GM23338 (cell line): Measurements from ENCODE around the gene TSHZ2. TPM values are rescaled to one million over a fixed set of nuclear protein-coding genes. Genes with fewer than 3 reads are reported as not detected.

Source experiments
- EZH2 ChIP-seq: fragments of 200-600 bp; sonication (generic); IDR thresholded peaks from one replicate; pipeline ENCODE4 v1.8.0; 2017; ENCODE audit warnings: antibody characterized with exemption, mild to moderate bottlenecking, low read depth; ENCODE audit not compliant: unreplicated experiment
- EZH2phosphoT487 ChIP-seq: fragments of 200-600 bp; sonication (generic); IDR thresholded peaks from one replicate; pipeline ENCODE4 v1.8.1; 2018; ENCODE audit warnings: antibody characterized with exemption; ENCODE audit not compliant: unreplicated experiment
- POLR2AphosphoS5 ChIP-seq: IDR thresholded peaks from 2 replicates; pipeline ENCODE4 v1.6.1; 2016; ENCODE audit warnings: antibody characterized with exemption, low read depth
- REST ChIP-seq: IDR thresholded peaks from one replicate; pipeline ENCODE4 v1.6.1; 2018; ENCODE audit warnings: antibody characterized with exemption; ENCODE audit not compliant: unreplicated experiment
- ZNF331 ChIP-seq: fragments of 250-450 bp; sonication (Bioruptor Pico); IDR thresholded peaks from 2 replicates; pipeline ENCODE4 v1.5.0; 2020; ENCODE audit warnings: low read depth, mild to moderate bottlenecking, moderate library complexity
- ZNF462 ChIP-seq: fragments of 250-450 bp; sonication (Bioruptor Pico); IDR thresholded peaks from 2 replicates; pipeline ENCODE4 v1.5.0; 2020; ENCODE audit warnings: mild to moderate bottlenecking, moderate library complexity
- polyA plus RNA-seq: library from polyadenylated mRNA; unstranded; fragments of >200 nt; fragmentation: Nextera tagmentation; extraction: Ambion mirVana; gene quantifications from 2 replicates; pipeline ENCODE4 v1.2.1, GENCODE V29; 2016
- total RNA-seq: library from RNA; depleted of rRNA; stranded (reverse); fragments of >200 nt; shearing (Covaris generic); gene quantifications from 2 replicates; pipeline ENCODE4 v1.2.3, GENCODE V29; 2014

TSHZ2 gene
- total and polyA plus RNA-seq, 2 experiments from 2014 or later: 0.49 to 1.3 TPM

- no peak for TF ChIP-seq ZNF462 (CRISPR knock-in tag)
- no peak for TF ChIP-seq ZNF331
- TF ChIP-seq POLR2AphosphoS5: no peak
- no peak for TF ChIP-seq EZH2
- TF ChIP-seq REST: no peak
- no peak for TF ChIP-seq EZH2phosphoT487
These were observed 89.3 kb downstream of the TSHZ2 start (continued) for GRCh38 chr20:53061192-53062108.
